HG02973 (cell line): Measurements from ENCODE around the gene DYNC1I1.

Source experiments
- ATAC-seq: cut with Tn5 transposase; IDR thresholded peaks from one replicate; pipeline ENCODE4 v1.9.1; 2021; ENCODE audit warnings: moderate library complexity; ENCODE audit not compliant: unreplicated experiment

The DYNC1I1 gene

DNA sequence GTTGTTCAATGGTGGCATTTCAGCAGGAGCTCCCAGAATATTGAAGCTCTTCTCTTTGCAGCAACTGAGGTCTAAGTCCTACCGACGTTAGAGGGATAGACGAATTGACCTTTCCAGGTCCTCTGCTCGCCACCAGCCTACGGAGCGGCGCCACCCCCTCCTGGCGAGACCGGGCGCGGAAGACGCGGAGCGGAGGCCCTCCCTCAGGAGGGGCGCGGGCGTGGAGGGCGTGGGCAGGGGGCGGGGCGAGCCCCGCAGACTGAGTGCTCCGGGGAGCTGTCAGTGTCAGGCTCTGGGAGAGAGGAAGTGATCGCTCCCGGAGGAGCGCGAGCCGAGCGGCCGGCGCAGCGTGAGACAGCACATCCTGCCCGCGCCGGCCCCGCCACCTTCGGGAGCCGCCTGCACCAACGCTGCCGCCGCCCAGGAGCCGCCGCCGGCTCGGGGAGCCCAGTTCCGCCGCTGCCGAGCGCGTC, at the start of gene DYNC1I1:
DYNC1I1 (plus strand) TSS at position 257 of the 473 bp plus-strand sequence. CDS start 32,176 bp downstream, outside the sequence.
- peak; percentile 83 for ATAC-seq

DNA sequence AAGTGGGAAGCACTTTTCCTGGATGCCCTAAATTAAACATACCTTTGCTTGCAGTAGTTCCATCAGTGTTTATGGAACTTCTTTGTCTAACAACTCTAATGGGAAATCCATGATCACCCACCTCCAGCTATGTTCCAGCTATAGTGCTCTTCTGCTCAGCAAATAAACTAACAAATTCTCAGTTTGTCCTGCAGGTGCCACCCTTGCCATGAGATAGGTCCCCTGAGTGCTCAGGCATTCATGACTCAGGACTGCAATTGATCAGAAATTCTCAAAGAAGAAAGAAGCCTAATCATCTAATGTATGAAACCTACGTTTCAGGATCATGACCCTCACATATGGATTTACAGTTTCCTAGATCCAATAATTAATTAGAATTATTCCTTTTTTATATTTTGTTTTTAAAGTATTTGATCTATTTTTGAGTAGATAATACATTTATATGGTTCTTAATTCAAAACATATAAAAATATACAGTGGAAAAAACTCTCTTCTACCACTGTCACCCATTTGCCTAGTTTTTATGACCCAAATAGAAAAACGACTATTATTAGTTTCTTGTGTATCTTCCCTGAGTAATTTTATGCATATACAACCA, 48.7 kb upstream of the DYNC1I1 start:
- ATAC-seq, result no peak

- ATAC-seq, result no peak
Measured at GRCh38 chr7:95725205-95725604, 47.1 kb upstream of the DYNC1I1 start.

DNA sequence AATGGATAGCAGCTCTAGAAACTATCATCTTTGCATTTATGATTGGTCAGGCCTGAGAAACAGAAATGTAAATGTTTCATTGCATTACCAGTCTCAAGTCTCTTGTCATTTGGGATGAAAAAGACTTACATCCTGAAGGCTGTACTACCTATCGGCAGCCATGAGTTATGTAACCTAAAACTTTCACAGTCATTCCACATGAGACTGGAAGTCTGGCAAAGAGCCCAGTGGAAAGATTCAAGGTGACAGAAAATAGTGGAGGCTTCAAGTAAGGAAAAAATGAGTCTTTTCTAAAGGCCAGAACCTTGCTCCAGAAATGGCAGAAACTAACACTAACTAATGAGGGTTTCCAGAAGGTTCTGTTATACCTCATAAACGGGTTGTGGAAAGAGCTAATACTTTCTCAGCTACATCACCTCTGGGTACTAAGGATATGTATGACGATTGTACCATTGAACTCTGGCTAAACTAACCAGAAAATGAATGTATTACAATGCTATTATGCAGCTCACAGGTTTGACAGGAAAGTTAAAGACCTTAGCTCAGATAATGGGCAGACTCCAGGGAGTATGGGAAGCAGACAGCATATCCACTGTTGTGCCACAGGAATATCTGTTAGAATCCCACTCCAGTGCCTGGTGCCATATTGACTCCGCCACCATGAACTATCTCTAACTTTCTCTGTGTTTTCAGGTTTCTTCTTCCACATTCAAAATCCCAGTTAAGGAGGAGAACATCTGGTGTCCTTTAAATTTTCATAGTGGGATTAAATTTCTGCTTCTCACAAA, 41.7 kb upstream of the DYNC1I1 start:
- no peak for ATAC-seq

DNA sequence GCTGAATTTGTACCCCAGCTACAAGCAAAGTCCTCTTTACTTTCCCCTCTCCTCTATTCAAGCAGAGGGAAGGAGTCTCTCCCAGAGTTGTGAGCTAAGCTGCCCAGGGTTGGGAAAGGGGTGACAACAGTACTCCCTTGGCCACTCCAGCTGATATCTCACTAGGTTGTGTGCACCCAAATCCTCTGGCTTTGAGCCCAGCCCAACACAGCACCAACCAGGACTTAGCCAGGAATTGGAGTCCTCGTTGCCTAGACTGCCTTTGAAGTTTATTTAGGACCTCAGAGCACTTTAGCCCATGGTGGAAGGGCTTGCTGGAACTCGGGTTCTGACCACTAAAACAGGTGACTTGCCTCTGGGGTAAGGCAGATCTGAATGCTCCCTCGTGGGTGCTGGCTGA, 35.7 kb upstream of the DYNC1I1 start:
- no peak for ATAC-seq

GRCh38 chr7:95737828-95738505, 34.4 kb upstream of the DYNC1I1 start:
- ATAC-seq, result no peak

- no peak for ATAC-seq
Measured at GRCh38 chr7:95749044-95749443, 23.3 kb upstream of the DYNC1I1 start.

- no peak for ATAC-seq
Measured at GRCh38 chr7:95749515-95749914, 22.8 kb upstream of the DYNC1I1 start.

GRCh38 chr7:95753440-95753839, 18.9 kb upstream of the DYNC1I1 start:
- no peak for ATAC-seq

DNA sequence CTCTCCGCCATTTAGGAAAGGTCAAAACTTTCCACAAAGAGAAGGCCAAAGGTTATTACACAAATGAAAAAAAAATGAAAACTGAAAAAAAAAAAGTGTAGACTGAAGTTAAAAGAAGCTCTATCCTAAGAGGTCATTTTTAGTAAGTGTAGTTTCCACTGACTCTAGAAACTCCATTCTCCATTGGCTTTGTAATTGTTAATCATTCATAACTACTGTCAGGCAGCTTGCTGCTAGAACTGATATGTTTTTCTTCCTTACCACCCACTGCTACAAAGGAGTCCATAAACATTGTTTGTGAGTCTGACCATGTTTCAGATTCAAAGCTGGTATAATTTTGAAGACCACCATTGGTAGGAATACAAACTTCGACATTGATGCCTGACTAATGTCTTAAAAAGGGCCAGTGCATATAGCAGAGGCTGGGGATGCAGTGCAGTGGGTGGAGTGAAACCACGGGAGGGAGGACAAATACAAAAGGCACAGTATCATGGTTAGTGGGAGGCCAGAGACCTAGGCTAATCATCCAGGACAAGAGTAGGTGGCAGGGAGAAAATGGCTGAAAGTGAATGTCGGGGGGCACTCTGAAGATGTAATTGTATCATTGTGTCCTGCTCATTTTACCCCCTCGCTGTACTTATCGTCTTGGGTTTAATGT, 16.9 kb upstream of the DYNC1I1 start:
- ATAC-seq, result no peak

- ATAC-seq, result no peak
Measured at GRCh38 chr7:95758187-95758586, 14.2 kb upstream of the DYNC1I1 start.

GRCh38 chr7:95766086-95766485, 6.3 kb upstream of the DYNC1I1 start:
- no peak for ATAC-seq

- no peak for ATAC-seq
Measured at GRCh38 chr7:95766657-95767056, 5.7 kb upstream of the DYNC1I1 start.

DNA sequence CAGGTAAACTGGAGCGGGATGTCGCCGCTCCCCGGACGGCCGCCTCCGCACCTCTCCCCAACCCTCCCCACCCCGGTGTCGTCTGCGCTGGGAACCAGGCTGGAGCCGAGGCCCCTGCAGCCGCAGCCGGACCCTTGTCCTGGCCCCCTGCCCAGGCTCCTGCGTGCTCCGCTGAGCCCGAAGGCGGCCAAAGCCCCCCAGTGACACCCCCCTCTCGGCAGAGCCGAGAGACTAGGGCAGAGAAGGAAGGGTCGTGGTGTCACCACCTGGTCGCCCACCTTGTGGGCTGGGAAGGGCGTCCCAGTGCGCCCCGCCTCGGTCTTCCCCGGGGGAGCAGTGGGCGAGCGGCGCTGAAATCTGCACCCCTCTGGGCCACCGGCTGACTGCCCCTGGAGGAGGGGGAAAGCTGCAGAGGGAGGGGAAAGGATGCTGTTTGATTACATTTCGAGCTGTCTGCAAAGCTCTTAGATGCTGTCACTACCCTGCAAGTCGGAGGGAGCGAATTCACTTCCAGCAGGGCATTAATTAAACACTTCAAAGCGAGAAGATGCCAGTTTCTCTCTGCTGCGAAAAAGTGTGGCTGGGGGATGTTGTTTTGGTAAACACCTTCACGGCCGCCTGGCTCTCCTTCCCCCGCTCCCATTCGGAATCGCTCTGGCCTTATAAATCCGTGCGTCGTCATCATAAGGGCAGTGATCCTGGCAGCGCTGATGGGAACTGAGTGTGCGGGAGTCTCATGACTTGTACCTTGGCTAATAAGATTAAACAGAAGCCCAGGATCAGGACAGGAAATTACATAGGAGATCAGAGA, 622 bp downstream of the DYNC1I1 start:
- no peak for ATAC-seq

GRCh38 chr7:95776561-95777185, 4.3 kb downstream of the DYNC1I1 start:
- no peak for ATAC-seq

DNA sequence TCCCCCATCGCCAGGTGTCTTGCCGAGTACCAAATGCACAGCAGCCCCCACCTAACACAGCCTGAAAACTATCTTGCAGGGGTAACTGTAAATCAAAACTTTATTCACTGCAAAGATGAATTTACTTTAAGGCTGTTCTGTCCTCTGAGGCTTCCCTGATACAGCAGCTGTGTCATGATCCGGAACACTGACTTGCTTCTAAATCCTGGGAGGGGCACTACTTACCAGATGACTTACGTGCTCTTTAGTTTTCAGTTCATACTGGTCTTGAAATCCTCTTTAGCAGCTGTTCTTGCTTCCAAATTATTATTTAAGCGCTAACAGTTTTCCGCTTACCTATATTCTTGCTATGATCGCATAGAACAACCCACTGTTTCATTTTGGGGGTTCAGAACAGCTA, 4.9 kb downstream of the DYNC1I1 start:
- no peak for ATAC-seq

- ATAC-seq, result no peak
Measured at GRCh38 chr7:95780665-95781064, 8.3 kb downstream of the DYNC1I1 start.

- no peak for ATAC-seq
Measured at GRCh38 chr7:95781961-95782586, 9.7 kb downstream of the DYNC1I1 start.

- no peak for ATAC-seq
Measured at GRCh38 chr7:95784796-95785195, 12.4 kb downstream of the DYNC1I1 start.

- no peak for ATAC-seq
Measured at GRCh38 chr7:95788258-95788657, 15.9 kb downstream of the DYNC1I1 start.
